H54 (cell line): ENCODE results near the gene CFC1B.
"Not testable (repeated sequence)": the region's sequence is repeated elsewhere in the genome, so short reads cannot be mapped to it uniquely, and the experiment has no call there.

ENCODE experiments used
- DNase-seq: peaks from one replicate; pipeline ENCODE4 v3.0.0; 2011; ENCODE audit warnings: low spot score, mixed read lengths; ENCODE audit not compliant: insufficient read length
- FAIRE-seq: peaks from 3 replicates; lab custom pipeline; 2011; peaks lifted over from hg19 to GRCh38; lab: Jason Lieb, UNC

Gene CFC1B

GRCh38 chr2:130520992-130521391, at the start of gene CFC1B:
CFC1B (plus strand) TSS chr2:130521222; CDS start chr2:130521485, 263 bp downstream.
- not testable (repeated sequence) for DNase-seq, FAIRE-seq

GRCh38 chr2:130491073-130491472, 29.9 kb upstream of the CFC1B start:
- not testable (repeated sequence) for FAIRE-seq, DNase-seq

GRCh38 chr2:130509228-130509627, 11.8 kb upstream of the CFC1B start, which contains the start of gene POTEI:
POTEI (minus strand) TSS chr2:130509328; CDS start chr2:130509235, 93 bp downstream.
- FAIRE-seq, DNase-seq: not testable (repeated sequence)

GRCh38 chr2:130510807-130511746, 9.9 kb upstream of the CFC1B start:
- FAIRE-seq, DNase-seq: not testable (repeated sequence)

- DNase-seq, FAIRE-seq: not testable (repeated sequence)
Observed at GRCh38 chr2:130511747-130512451, 9.1 kb upstream of the CFC1B start.

GRCh38 chr2:130518516-130519106, 2.4 kb upstream of the CFC1B start:
- not testable (repeated sequence) for FAIRE-seq, DNase-seq

GRCh38 chr2:130522390-130522789, 1.4 kb downstream of the CFC1B start:
- not testable (repeated sequence) for DNase-seq, FAIRE-seq

GRCh38 chr2:130527365-130527967, 6.4 kb downstream of the CFC1B start:
- not testable (repeated sequence) for DNase-seq, FAIRE-seq

- FAIRE-seq, DNase-seq: not testable (repeated sequence)
Observed at GRCh38 chr2:130529545-130529944, 8.5 kb downstream of the CFC1B start.

GRCh38 chr2:130530212-130530611, 9.2 kb downstream of the CFC1B start:
- DNase-seq, FAIRE-seq: not testable (repeated sequence)

GRCh38 chr2:130531225-130531624, 10.2 kb downstream of the CFC1B start:
- FAIRE-seq, DNase-seq: not testable (repeated sequence)

- DNase-seq, FAIRE-seq: not testable (repeated sequence)
Observed at GRCh38 chr2:130531672-130532071, 10.7 kb downstream of the CFC1B start.

- DNase-seq, FAIRE-seq: not testable (repeated sequence)
Observed at GRCh38 chr2:130536654-130537053, 15.6 kb downstream of the CFC1B start.

GRCh38 chr2:130538271-130538670, 17.2 kb downstream of the CFC1B start:
- not testable (repeated sequence) for FAIRE-seq, DNase-seq

- not testable (repeated sequence) for FAIRE-seq, DNase-seq
Observed at GRCh38 chr2:130542789-130543188, 21.8 kb downstream of the CFC1B start.

GRCh38 chr2:130543785-130544528, 22.9 kb downstream of the CFC1B start:
- FAIRE-seq, DNase-seq: not testable (repeated sequence)

- not testable (repeated sequence) for DNase-seq, FAIRE-seq
Observed at GRCh38 chr2:130544978-130545377, 24.0 kb downstream of the CFC1B start.

GRCh38 chr2:130548418-130548817, 27.4 kb downstream of the CFC1B start:
- DNase-seq, FAIRE-seq: not testable (repeated sequence)

- FAIRE-seq = not testable (repeated sequence)
Observed at GRCh38 chr2:130549475-130549874, 28.5 kb downstream of the CFC1B start.

More at GRCh38 chr2:130549475-130549874, 28.5 kb downstream of the CFC1B start:
- not testable (repeated sequence) for DNase-seq
